GM12891 (cell line): ENCODE data around the gene COX14.
"Not testable (repeated sequence)": the region's sequence is repeated elsewhere in the genome, so short reads cannot be mapped to it uniquely, and the experiment has no call there.

ENCODE experiments used
- DNase-seq: peaks from one replicate; pipeline ENCODE4 v3.0.0; 2011; ENCODE audit warnings: low spot score; ENCODE audit not compliant: insufficient read length
- FAIRE-seq: peaks from 2 replicates; lab custom pipeline; 2011; peaks lifted over from hg19 to GRCh38; lab: Jason Lieb, UNC
- PAX5 ChIP-seq: IDR thresholded peaks from 2 replicates; pipeline ENCODE4 v1.6.1; 2011; ENCODE audit warnings: low read length, moderate library complexity, mild to moderate bottlenecking; ENCODE audit not compliant: insufficient read depth, severe bottlenecking
- POLR2A ChIP-seq: IDR thresholded peaks from 2 replicates; pipeline ENCODE4 v1.6.1; 2011; ENCODE audit warnings: low read depth, low read length, control low read depth
- POLR2AphosphoS5 ChIP-seq: IDR thresholded peaks from 2 replicates; pipeline ENCODE4 v1.6.1; 2011; ENCODE audit warnings: low read depth, low read length, control low read depth
- POU2F2 ChIP-seq: IDR thresholded peaks from 2 replicates; pipeline ENCODE4 v1.6.1; 2011; ENCODE audit warnings: low read depth, mild to moderate bottlenecking, control low read depth, low read length, moderate library complexity
- SPI1 ChIP-seq: IDR thresholded peaks from 2 replicates; pipeline ENCODE4 v1.6.1; 2011; ENCODE audit warnings: low read depth, low read length, control low read depth
- TAF1 ChIP-seq: IDR thresholded peaks from 2 replicates; pipeline ENCODE4 v1.6.1; 2011; ENCODE audit warnings: low read depth, low read length, control low read depth

COX14 gene

DNA sequence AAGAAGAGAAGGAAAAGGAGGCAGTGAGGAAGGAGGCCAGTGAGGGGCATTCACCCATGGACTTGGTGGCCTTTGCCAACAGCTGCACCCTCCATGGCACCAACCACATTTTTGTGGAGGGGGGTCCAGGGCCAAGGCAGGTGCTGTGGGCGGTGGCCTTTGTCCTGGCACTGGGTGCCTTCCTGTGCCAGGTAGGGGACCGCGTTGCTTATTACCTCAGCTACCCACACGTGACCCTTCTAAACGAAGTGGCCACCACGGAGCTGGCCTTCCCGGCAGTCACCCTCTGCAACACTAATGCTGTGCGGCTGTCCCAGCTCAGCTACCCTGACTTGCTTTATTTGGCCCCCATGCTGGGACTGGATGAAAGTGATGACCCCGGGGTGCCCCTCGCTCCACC, 38.3 kb upstream of the COX14 start:
- FAIRE-seq (no peak), DNase-seq (no peak)
- TF ChIP-seq POU2F2 (no peak), POLR2A (no peak), TAF1 (no peak), SPI1 (no peak), POLR2AphosphoS5 (no peak), PAX5 (no peak)

DNA sequence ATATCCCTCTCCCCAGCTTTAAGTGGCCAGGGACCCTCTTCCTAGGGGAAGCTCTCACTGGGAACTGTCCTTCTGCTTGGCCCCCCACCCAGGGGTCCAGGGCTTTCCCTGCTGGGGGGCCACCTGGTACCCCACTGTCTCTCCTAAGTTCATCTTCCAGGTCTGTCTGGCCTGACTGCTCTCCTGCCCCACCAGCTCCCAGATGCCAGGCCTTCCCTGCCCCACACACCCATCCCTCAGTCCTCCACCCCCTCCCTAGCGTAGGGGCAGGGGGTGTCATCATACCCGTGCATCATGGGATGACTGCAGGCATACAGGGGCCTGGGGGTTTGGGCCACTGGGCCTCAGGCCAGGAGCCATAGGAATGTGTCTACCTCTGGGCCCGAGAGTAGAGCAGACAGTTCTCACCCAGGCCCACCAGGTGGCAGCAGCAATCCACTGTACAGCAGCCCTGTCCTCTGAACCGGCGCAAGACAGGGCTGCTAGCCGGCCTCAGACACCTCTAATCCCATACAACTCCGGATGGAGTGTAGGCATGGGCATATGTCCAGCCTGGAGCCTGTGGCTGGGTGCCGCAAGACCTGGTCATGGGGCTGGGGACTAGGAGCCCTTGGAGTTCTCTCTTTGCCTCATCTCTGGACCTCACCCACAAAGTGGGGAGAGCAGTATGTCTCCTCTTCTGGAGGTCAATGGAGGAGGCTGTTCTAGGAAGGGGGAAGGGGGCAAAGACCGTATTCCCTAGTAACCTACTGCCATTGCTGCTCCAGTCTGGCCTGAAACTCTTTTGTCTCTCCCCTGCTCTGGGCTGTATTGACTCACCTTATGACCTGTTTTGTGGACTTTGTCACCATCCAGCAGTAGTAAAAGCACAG, 36.9 kb upstream of the COX14 start:
- FAIRE-seq, result peak; percentile 90

DNA sequence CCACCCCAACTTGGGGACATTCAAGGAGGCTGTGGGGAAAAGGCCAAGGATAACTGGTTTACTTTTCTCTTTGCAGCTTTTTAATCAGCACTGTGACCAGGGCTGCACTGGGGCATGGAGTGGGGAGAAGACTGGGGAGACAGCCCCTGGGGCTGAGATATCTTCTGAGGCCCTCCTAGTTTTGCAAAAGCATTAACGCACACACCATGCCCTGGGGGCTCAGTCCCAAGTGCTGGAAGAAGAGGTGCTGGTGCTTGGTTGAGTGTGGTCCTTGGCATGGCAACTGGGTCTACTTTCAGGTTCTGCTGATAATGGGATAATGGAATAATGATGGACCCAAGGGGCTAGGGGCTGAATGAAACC, 36.2 kb upstream of the COX14 start:
- DNase-seq, result no peak
- no peak for FAIRE-seq
- no peak for TF ChIP-seq TAF1
- TF ChIP-seq SPI1, result no peak
- no peak for TF ChIP-seq POLR2AphosphoS5

More for the DNA sequence above, 36.9 kb upstream of the COX14 start:
- no peak for TF ChIP-seq POLR2AphosphoS5
- TF ChIP-seq SPI1, result no peak
- TF ChIP-seq POU2F2, result no peak
- no peak for TF ChIP-seq PAX5
- DNase-seq, result peak; percentile 85

DNA sequence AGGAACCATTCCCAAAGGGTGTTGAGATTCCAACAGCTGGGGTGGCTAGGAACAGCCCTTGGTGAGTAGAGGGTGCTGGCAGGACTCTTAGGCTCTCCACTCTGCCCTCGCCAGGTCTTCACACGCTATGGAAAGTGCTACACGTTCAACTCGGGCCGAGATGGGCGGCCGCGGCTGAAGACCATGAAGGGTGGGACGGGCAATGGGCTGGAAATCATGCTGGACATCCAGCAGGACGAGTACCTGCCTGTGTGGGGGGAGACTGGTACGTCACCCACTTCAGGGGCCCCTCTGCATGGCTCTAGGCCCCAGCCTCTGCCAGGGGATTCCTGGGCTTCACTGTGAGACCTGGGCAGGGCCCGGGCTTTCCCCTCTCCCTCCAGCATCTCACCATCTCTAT, 34.9 kb upstream of the COX14 start:
- DNase-seq (no peak), FAIRE-seq (no peak)
- TF ChIP-seq POLR2A (no peak), TAF1 (no peak), POLR2AphosphoS5 (no peak), POU2F2 (no peak), PAX5 (no peak), SPI1 (no peak)

DNA sequence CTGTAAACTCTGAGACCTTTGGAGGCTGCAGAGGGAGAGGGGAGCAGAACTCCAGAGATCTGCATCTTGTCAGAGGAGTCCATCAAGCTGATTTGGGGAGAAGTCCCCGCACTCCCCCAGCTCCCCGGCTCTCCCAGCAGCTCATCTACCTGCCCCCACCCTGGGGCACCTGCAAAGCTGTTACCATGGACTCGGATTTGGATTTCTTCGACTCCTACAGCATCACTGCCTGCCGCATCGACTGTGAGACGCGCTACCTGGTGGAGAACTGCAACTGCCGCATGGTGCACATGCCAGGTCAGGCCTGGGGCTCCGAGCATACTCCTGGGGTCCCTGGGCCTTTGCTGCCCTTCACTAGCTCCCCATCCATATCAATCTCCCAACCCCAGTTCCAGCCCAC, 33.8 kb upstream of the COX14 start:
- no peak for DNase-seq
- FAIRE-seq, result no peak
- TF ChIP-seq SPI1 (no peak), PAX5 (no peak), POLR2AphosphoS5 (no peak), TAF1 (no peak), POLR2A (no peak), POU2F2 (no peak)

DNA sequence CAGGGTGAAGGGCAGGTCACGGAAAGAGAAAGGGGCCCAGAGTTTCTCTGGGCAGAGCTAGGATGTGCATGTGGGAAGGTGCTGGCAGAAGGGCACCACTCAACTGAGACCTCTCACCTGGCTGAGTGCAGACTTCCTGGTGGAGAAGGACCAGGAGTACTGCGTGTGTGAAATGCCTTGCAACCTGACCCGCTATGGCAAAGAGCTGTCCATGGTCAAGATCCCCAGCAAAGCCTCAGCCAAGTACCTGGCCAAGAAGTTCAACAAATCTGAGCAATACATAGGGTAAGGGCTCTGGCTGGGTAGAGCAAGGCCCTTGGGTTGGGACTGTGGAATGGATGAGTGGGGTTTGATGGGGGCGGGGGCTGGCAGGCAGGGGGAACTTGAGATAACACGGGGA, 32.3 kb upstream of the COX14 start:
- TF ChIP-seq POU2F2 (no peak), PAX5 (no peak), POLR2A (no peak), TAF1 (no peak), SPI1 (no peak), POLR2AphosphoS5 (no peak)
- no peak for FAIRE-seq
- no peak for DNase-seq

DNA sequence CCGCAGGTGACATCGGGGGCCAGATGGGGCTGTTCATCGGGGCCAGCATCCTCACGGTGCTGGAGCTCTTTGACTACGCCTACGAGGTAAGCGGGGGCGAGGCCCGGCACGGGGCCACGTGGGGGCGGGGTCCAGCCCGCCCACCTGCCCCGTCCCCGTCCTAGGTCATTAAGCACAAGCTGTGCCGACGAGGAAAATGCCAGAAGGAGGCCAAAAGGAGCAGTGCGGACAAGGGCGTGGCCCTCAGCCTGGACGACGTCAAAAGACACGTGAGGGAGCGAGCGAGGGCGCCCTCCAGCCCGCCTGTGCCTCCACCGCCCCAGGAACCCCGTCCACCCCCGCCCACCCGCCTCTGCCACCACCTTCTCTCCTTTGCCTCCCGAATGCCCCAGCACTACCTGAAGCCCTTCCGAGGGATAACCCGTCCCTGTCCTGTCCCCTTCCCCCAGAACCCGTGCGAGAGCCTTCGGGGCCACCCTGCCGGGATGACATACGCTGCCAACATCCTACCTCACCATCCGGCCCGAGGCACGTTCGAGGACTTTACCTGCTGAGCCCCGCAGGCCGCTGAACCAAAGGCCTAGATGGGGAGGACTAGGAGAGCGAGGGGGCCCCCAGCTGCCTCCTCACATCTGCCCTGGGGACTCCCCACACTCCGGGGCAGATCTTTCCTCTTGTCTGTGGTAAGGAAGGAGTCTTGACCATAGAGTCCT, 30.8 kb upstream of the COX14 start:
- FAIRE-seq, result no peak
- TF ChIP-seq TAF1 (no peak), SPI1 (no peak), POLR2AphosphoS5 (no peak), PAX5 (no peak), POLR2A (no peak), POU2F2 (no peak)
- no peak for DNase-seq

DNA sequence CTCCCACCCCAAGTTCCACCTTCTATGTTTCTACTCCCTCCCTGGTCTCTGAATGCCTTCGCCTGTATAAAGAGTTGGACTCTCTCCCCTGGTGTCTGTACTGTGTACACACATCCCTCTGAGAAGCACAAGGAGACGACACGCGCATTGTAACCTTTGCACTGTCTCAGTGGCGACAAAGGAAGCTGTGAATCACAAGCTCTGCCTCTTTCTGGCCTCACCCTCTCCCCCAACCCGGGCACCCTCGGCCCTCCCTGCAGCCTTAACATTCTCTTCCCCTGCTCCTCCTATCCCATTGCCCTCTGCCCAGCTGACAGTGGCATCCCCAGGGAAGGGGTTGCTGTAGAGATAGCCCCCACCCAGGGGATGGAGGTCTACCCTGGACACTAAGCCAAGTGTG, 29.4 kb upstream of the COX14 start:
- DNase-seq (no peak), FAIRE-seq (no peak)
- no peak for TF ChIP-seq POLR2A
- TF ChIP-seq POLR2AphosphoS5, result no peak
- no peak for TF ChIP-seq SPI1
- TF ChIP-seq POU2F2, result no peak
- TF ChIP-seq PAX5, result no peak
- TF ChIP-seq TAF1, result no peak

DNA sequence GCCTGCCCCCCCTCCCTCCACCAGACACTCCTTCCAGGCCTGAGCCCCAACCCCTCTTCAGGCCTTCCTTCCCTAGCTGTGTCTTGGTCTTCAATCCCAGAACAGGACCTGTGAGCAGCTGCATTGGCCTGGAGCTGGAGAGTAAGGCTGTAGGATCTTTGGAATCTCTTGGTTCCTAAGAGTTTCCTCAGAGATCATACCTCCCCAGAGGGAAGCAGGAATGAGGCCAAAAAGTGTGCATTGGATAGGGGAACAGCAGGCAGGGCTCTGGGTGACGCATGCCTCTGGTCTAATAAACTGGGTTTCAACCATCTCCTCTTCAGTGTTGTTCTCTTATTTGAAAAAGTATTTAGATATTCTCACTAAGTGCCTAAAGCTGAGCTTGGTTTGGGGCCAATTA, 28.7 kb upstream of the COX14 start:
- DNase-seq, result no peak
- TF ChIP-seq TAF1, result no peak
- no peak for TF ChIP-seq POLR2AphosphoS5
- no peak for TF ChIP-seq POU2F2
- no peak for TF ChIP-seq POLR2A
- no peak for TF ChIP-seq PAX5
- TF ChIP-seq SPI1, result no peak
- no peak for FAIRE-seq

DNA sequence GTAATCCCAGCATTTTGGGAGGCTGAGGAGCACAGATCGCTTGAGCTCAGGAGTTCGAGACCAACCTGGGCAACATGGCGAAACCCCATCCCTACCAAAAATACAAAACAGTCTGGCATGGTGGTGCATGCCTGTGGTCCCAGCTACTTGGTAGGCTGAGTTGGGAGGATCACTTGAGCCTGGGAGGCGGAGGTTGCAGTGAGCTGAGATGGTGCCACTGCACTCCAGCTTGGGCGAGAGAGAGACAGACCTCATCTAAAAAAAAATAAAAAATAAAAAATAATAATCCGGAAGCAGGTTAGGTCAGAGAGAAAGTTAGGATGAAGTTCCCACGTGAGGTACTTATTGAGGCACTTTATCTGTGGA, 27.6 kb upstream of the COX14 start:
- not testable (repeated sequence) for DNase-seq, FAIRE-seq
